Activated naive CD4-positive, alpha-beta T cell treated with anti-CD3 and anti-CD28 coated beads for 36 hours (primary cell): ENCODE data around the gene WDR86. TPM values are rescaled to one million over a fixed set of nuclear protein-coding genes. Genes with fewer than 3 reads are reported as not detected.

ENCODE experiments used
- CTCF ChIA-PET: fragments of 350-600 bp; sonication (Branson Sonifier 250); formaldehyde crosslinking; loops from one replicate; lab custom pipeline; 2021; ENCODE audit warnings: antibody characterized with exemption; lab: Charles Lee
- DNase-seq: peaks from one replicate; pipeline ENCODE4 v3.0.0-alpha.2; 2020
- H3K27ac Mint-ChIP-seq: one replicate; pipeline ENCODE4 v1.8.0; 2021; ENCODE audit warnings: mild to moderate bottlenecking, mixed read lengths
- H3K27me3 Mint-ChIP-seq: one replicate; pipeline ENCODE4 v1.8.0; 2021; ENCODE audit warnings: low read depth, mixed read lengths
- H3K36me3 Mint-ChIP-seq: one replicate; pipeline ENCODE4 v1.8.0; 2021; ENCODE audit warnings: low read depth, mixed read lengths
- H3K4me1 Mint-ChIP-seq: one replicate; pipeline ENCODE4 v1.8.0; 2021; ENCODE audit warnings: low read depth, mixed read lengths
- H3K4me3 Mint-ChIP-seq: one replicate; pipeline ENCODE4 v1.8.0; 2021; ENCODE audit warnings: mild to moderate bottlenecking, moderate library complexity, mixed read lengths
- H3K9me3 Mint-ChIP-seq: one replicate; pipeline ENCODE4 v1.8.0; 2021; ENCODE audit warnings: mixed read lengths
- intact Hi-C: fragments of 100-400 bp; cut with micrococcal nuclease; formaldehyde crosslinking; loops from one replicate; pipeline ENCODE4 v1.15.1; 2023
- total RNA-seq, 2 experiments: library from RNA; stranded (reverse); gene quantifications; one replicate each; pipeline ENCODE4 v1.2.3, GENCODE V29; 2021

Gene WDR86
- total RNA-seq, 2 experiments from 2014 or later = not detected

- no peak for DNase-seq
- no peaks in the 10 kb centered on the region for H3K36me3 Mint-ChIP-seq
- intact Hi-C loops = no loop called here
- no peaks in the 10 kb centered on the region for H3K9me3 Mint-ChIP-seq
- H3K27me3 Mint-ChIP-seq = peaks cover 41% of the 10 kb centered on the region
- no peak overlapping the region for H3K27ac Mint-ChIP-seq
- CTCF ChIA-PET = no interaction called here
- peak overlapping the region; percentile 22 for H3K4me3 Mint-ChIP-seq
- peaks cover 30% of the 10 kb centered on the region for H3K4me1 Mint-ChIP-seq
Observed at GRCh38 chr7:151408498-151408838, 1.4 kb downstream of the WDR86 start.

DNA sequence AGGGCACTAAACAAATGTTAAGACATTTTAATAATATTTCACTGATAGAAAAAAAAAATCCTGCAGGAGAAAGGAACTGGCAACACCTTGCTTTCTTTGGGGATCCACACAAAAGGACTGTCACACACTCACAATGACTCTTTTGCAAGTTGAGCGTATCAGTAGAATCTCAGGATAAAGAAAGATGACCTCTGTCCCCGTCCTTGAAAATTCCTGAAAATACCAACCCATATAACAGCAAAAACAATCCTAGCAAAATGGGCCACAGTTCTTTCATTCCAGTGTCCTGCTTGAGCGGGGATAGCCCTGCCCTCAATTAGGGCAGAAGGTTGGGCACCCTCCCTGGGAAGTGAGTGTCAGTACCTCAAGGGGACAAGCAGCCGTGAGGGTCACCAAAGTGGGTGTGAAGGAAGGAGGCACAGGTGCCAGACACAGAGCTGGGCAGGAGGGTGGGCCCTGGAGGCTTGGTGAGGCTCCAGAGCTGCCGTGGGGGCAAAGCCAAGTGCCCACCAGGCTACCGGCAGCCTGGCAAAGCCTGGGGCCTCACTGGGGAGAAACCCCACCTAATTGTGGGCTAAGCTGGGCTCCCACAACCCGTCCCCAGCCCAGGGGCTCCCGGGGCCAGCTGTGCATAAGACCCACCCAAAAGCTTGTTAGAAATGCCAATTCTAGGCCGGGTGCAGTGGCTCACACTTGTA, 2.8 kb downstream of the WDR86 start:
- H3K4me3 Mint-ChIP-seq = no peak overlapping the region
- H3K27me3 Mint-ChIP-seq = peaks cover 31% of the 10 kb centered on the region
- H3K9me3 Mint-ChIP-seq = no peaks in the 10 kb centered on the region
- intact Hi-C loops = no loop called here
- H3K27ac Mint-ChIP-seq = no peak overlapping the region
- no peaks in the 10 kb centered on the region for H3K36me3 Mint-ChIP-seq
- no peak for DNase-seq
- H3K4me1 Mint-ChIP-seq = peaks cover 20% of the 10 kb centered on the region
- CTCF ChIA-PET = no interaction called here

GRCh38 chr7:151406051-151406875, 3.6 kb downstream of the WDR86 start:
- Mint-ChIP-seq H3K4me1 (peaks cover 15% of the 10 kb centered on the region), H3K4me3 (no peak overlapping the region), H3K36me3 (no peaks in the 10 kb centered on the region), H3K27ac (no peak overlapping the region), H3K27me3 (peaks cover 23% of the 10 kb centered on the region), H3K9me3 (no peaks in the 10 kb centered on the region)
- DNase-seq = no peak
- intact Hi-C loops = no loop called here
- CTCF ChIA-PET = no interaction called here

GRCh38 chr7:151405588-151405987, 4.2 kb downstream of the WDR86 start:
- CTCF ChIA-PET = no interaction called here
- Mint-ChIP-seq H3K9me3 (no peaks in the 10 kb centered on the region), H3K27me3 (peaks cover 17% of the 10 kb centered on the region), H3K4me3 (no peak overlapping the region), H3K36me3 (no peaks in the 10 kb centered on the region), H3K4me1 (peaks cover 8% of the 10 kb centered on the region), H3K27ac (no peak overlapping the region)
- intact Hi-C loops = no loop called here
- DNase-seq = no peak

DNA sequence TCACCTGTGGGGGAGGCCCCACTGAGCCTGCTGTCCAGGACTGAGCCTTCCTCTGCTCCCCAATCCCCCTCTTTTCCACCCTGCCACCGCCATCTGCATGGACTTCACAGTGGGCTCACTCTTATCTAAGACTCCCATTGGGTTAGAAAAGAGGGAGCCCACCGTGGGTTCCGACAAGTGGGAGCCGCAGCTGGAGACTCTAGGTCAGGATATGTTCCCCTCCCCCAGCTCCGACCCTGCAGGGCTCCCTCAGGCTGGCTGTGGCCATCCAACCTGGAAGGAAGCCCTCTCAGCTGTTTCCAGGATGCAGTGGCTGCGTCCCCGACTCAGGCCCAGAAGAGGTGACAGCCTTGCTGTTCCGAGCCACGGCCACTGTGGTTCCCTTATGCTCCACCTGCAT, 4.8 kb downstream of the WDR86 start:
- peaks cover 12% of the 10 kb centered on the region for H3K27me3 Mint-ChIP-seq
- CTCF ChIA-PET = no interaction called here
- H3K4me1 Mint-ChIP-seq = peaks cover 6% of the 10 kb centered on the region
- H3K36me3 Mint-ChIP-seq = no peaks in the 10 kb centered on the region
- H3K9me3 Mint-ChIP-seq = no peaks in the 10 kb centered on the region
- no peak overlapping the region for H3K4me3 Mint-ChIP-seq
- intact Hi-C loops = no loop called here
- no peak for DNase-seq
- no peak overlapping the region for H3K27ac Mint-ChIP-seq

DNA sequence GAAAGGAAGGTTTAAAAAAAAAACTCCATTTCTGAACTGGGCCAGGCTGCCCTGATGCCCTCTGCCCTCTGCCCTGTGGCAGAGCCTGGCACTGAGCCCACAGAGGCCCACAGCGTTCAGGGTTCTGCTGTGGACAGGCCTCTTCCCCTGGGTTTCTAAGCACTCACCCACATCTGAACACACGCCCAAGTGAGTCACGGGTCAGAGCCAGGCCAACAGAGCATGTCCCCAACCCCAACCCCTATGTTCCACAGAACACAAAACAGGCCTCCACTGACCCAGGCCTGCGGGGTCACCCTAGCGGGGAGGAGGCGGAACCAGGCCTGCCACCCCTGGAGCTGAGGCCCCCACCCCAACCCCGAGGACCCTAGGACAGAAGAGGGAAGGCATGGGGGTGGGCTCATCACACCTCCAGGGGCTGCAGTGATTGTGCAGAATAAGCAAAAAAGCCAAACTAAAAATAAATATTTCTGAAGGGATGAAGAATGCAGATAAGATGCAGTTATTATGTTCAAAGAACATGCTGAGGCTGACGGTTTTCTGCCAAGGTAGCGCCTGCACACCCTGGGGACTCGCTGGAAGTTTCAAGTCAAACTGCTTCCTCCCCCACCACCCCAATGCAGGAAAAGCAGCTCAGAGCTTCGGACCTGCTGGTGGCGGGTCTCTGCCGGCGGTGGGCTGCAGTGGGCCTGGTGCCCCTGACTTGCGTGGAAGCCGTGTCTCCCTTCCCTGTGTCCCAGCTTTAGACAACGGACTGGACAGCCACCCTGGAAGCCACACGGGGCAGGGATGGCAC, 5.4 kb downstream of the WDR86 start:
- Mint-ChIP-seq H3K9me3 (no peaks in the 10 kb centered on the region), H3K4me1 (peaks cover 6% of the 10 kb centered on the region), H3K27ac (no peak overlapping the region), H3K36me3 (no peaks in the 10 kb centered on the region), H3K27me3 (peaks cover 12% of the 10 kb centered on the region), H3K4me3 (no peak overlapping the region)
- no peak for DNase-seq
- CTCF ChIA-PET = no interaction called here
- intact Hi-C loops = no loop called here

DNA sequence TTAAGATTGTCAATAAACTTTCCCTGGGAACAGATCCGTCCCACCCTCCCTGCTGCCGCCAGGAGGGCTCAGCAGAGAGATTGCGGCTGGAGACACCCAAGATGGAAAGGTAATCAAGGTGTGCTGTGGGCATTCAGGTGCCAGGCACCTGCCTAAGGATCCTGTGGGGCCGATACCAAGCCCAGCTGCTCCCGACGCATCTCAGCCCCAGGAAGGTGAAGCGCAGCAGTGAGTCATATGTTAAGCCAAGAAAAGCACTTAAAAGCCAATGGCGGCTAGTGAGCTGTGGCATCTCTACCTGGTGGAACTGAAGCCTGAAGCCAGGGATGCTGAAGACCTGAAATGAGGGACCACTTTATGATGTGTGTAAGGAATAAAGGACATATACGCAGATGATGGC, 6.1 kb downstream of the WDR86 start:
- Mint-ChIP-seq H3K9me3 (no peaks in the 10 kb centered on the region), H3K27ac (no peak overlapping the region), H3K27me3 (peaks cover 7% of the 10 kb centered on the region), H3K4me1 (peaks cover 4% of the 10 kb centered on the region), H3K4me3 (no peak overlapping the region), H3K36me3 (no peaks in the 10 kb centered on the region)
- intact Hi-C loops = no loop called here
- CTCF ChIA-PET = interaction anchor here (1.2 kb wide), 1 partner anchor 45 kb away, joined by 3 read pairs; no protein-coding TSS in a partner anchor
- DNase-seq = no peak

- H3K4me1 Mint-ChIP-seq = no peaks in the 10 kb centered on the region
- H3K27ac Mint-ChIP-seq = no peak overlapping the region
- CTCF ChIA-PET = interaction anchor here (1.2 kb wide), 1 partner anchor 31 kb away, joined by 3 read pairs; no protein-coding TSS in a partner anchor
- no peaks in the 10 kb centered on the region for H3K9me3 Mint-ChIP-seq
- DNase-seq = no peak
- no peaks in the 10 kb centered on the region for H3K36me3 Mint-ChIP-seq
- no peak overlapping the region for H3K4me3 Mint-ChIP-seq
- peaks cover 3% of the 10 kb centered on the region for H3K27me3 Mint-ChIP-seq
- intact Hi-C loops = no loop called here
Observed at GRCh38 chr7:151402029-151402835, 7.6 kb downstream of the WDR86 start.

GRCh38 chr7:151400626-151401315, 9.1 kb downstream of the WDR86 start:
- Mint-ChIP-seq H3K9me3 (no peaks in the 10 kb centered on the region), H3K4me3 (no peak overlapping the region), H3K4me1 (no peaks in the 10 kb centered on the region), H3K27ac (no peak overlapping the region), H3K36me3 (no peaks in the 10 kb centered on the region), H3K27me3 (no peaks in the 10 kb centered on the region)
- DNase-seq = no peak
- intact Hi-C loops = no loop called here
- CTCF ChIA-PET = interaction anchor here (1.0 to 2.5 kb wide), 2 partner anchors 34 to 48 kb away, joined by 3 to 12 read pairs; no protein-coding TSS in a partner anchor

- H3K4me1 Mint-ChIP-seq = no peaks in the 10 kb centered on the region
Observed at GRCh38 chr7:151399906-151400305, 9.9 kb downstream of the WDR86 start.

DNA sequence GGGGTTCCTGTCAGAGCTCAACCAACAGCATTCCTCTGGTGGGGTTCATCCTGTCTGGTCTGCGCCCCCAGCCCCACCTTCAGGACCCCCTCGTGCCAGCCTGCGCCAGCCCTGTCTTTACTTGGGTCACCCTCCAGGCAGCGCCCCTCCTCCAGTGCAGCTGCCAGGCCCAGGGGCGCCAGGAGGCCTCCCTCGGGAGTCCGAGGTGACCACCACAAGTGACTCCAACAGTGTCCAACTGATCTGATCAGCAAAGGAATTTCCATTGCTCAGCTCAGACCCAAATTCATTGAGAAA, 10.6 kb downstream of the WDR86 start:
- CTCF ChIA-PET = interaction anchor here (2.5 kb wide), 1 partner anchor 50 kb away, joined by 12 read pairs; no protein-coding TSS in a partner anchor
- no peak for DNase-seq
- Mint-ChIP-seq H3K4me3 (no peak overlapping the region), H3K9me3 (no peaks in the 10 kb centered on the region), H3K27me3 (no peaks in the 10 kb centered on the region), H3K27ac (no peak overlapping the region), H3K36me3 (no peaks in the 10 kb centered on the region), H3K4me1 (no peaks in the 10 kb centered on the region)
- intact Hi-C loops = no loop called here

More at GRCh38 chr7:151399906-151400305, 9.9 kb downstream of the WDR86 start:
- intact Hi-C loops = no loop called here
- no peak for DNase-seq
- Mint-ChIP-seq H3K27ac (no peak overlapping the region), H3K36me3 (no peaks in the 10 kb centered on the region), H3K27me3 (no peaks in the 10 kb centered on the region), H3K9me3 (no peaks in the 10 kb centered on the region), H3K4me3 (no peak overlapping the region)
- CTCF ChIA-PET = interaction anchor here (1.0 to 2.5 kb wide), 2 partner anchors 33 to 49 kb away, joined by 3 to 12 read pairs; no protein-coding TSS in a partner anchor
